NCI-H345 (cell line): ENCODE measurements around the gene SNRK.

ENCODE experiments used
- DNase-seq: peaks from one replicate; lab custom pipeline; 2025; lab: John Stamatoyannopoulos, UW

SNRK gene

DNA sequence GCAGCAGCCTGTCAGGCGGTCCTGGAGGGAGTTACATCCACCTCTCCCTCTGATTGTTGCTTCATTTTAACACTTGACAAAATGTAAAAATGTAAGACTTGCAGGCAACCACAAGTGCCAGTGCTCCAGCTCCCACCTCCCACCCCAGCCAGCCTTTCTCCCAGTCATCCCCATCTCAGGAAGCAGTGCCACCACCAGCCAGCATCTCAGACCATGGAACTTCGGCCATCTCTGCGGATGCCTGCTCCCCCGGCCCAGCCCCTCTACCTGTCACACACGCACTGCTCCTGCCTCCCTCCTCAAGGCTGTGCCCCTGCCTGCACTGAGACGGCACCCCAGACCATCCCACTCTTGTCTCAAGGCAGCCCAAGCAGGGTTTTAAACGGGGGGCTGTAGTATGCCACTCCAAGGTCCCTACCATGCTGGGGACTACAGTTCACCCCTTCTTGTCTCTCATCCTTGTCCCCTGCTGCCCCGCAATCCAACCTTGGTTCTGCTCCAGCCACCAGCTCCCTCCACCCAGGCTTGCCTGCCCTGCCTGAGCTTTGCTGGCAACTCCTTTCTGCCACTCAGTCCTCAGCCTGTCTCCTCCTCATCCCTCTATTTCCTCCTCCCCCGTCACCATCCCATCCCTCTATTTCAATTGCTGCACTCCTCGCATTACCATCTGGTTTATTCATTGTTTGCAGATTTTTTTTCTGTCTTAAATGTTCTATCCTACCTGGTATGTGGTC is 85.8 kb downstream of the SNRK start:
- no peak for DNase-seq

DNA sequence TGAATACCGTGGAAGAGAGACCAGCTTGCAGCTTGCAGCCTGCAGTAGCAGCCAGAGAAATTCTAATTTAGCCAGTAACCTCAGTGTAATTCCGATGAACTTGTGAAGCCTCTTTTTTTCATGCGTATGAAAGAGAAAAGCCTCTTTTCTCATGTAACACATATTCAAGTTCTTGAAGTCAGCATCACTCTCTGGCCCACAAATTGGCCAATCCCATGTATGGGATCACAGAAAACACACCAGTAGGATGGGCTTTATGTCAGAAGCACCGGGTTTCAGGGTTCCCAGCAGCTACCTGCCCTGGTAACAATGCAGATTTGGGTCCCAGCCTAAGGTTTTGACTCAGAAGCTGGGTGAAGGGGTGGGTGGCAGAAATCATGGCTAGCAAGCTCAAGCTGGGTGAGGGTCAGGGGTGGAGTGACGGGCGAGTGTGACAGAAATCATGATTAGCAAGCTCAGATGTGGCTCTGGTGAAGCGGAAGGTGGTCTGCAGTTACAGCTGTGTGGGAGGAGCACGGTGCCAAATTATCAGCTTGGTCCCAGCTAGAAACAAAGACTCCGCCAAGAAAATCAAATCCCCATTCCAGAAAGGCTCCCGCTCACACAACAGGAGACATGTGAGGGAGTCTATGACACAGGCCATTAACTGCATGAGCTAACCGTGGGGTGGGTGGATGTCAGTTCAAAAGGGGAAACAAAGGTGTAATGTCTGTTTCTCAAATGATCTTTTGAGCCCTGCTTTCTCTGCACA is 86.6 kb downstream of the SNRK start:
- DNase-seq = no peak

DNA sequence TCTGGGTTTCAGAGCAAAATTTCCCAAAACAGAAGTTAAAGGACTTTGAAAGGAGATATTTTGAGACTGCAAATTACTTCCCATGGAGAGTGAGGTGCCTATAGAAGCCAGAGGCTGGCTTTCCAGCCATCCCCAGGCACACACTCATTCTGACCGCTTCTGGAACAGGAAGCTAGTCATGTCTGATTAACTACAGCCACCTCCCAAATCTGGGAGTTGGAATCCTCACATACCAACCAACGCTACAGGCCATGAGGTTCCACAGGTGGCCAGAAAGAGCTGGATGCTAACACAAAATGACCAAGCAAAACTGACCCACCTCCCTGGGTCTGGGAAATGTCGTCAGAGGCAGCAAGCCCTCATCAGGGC is 87.2 kb downstream of the SNRK start:
- DNase-seq = no peak

DNA sequence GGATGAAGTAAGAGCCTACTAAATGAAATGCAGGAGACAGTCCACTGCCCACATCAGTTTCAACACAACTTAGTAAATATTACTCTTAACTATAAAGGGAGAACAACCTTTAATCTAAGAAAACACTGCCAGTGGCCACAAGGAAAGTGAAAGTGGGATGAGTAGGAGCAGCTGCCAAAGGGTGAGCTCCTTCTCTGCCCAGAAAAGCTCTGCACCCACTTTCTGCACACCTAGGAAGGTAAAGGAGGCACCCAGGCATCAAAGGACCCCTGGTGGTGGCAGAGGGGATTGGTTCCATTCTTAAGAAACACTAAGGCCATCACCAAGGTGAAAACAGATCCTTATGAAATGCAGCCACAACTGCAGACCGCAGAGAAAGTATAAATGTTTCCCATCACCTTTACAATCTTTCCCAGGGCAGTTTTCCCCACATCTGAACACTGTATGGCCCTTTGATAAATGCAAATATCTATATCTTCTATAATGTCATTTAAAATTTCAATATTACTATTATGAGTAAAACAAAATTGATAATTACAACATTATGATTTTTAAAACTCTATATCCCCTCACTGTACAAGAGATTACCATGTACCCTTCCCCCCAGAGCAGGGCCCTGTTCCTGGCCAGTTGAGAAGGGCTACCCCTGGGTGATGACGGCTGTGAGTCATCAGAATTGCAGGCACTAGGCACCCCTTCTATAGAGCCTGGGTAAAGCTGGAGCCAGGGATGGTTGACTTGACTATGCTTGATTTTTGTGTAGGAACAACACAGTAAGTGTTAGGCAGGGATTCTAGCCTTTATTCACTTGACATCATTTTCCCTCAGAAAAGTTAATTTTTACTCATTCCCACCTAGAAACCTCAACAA is 92.0 kb downstream of the SNRK start:
- no peak for DNase-seq

DNA sequence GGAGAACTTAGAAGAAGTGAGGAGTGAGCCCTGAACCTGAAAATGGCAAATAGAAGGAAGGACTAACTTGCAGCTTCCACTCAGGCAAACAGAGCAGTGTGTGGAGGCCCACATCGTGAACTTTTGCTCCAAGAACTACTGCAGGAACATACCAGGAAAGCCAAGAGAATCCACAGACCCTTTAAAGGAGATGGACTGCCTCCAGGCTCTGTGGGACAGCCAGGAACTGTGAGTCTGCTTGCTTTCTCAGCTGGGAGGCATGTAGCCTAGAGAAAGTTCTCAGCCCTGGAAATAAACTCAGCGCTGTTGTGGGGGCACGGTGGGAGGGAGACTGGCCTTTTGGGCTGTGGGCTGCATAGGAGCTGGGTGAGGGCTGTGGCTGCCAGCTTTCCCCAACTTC is 93.0 kb downstream of the SNRK start:
- no peak for DNase-seq

DNA sequence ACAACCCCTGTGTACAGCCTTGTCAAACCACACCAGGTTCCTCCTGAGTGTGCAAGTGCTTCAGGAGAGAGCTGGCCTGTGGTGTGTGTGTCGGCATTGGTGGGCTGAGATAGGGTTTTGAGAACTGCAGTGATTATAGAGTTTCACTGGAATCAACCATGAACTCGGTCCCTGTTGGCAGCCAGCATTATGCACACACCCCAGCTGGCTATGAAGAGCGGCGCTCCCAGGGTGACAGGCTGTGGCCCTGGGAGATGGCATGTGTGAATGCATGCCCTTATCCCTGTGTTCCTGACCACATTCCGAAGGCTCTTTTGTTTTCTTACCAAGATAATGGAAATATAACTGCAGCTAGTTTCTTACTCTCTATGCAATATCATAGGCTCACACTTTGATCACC is 101.8 kb downstream of the SNRK start:
- DNase-seq = no peak

DNA sequence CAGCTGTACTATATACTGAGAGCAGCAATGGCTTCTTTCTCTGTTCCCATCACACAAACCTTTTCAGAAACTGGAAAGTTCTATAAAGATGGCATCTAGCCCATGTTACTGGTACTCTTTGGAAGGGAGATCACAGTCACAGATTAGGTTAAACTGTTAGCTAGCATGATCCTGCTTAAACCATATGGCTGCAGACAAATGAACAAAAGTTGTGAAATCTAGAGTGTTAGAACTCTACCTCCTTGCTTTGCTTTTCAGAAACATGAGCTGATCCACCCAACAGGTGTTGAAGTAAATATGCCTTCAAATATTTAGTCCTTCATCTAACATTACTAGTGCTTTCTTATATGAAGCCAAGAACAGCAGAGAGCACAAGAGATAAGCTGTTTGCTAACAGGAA is 102.6 kb downstream of the SNRK start:
- DNase-seq = no peak

DNA sequence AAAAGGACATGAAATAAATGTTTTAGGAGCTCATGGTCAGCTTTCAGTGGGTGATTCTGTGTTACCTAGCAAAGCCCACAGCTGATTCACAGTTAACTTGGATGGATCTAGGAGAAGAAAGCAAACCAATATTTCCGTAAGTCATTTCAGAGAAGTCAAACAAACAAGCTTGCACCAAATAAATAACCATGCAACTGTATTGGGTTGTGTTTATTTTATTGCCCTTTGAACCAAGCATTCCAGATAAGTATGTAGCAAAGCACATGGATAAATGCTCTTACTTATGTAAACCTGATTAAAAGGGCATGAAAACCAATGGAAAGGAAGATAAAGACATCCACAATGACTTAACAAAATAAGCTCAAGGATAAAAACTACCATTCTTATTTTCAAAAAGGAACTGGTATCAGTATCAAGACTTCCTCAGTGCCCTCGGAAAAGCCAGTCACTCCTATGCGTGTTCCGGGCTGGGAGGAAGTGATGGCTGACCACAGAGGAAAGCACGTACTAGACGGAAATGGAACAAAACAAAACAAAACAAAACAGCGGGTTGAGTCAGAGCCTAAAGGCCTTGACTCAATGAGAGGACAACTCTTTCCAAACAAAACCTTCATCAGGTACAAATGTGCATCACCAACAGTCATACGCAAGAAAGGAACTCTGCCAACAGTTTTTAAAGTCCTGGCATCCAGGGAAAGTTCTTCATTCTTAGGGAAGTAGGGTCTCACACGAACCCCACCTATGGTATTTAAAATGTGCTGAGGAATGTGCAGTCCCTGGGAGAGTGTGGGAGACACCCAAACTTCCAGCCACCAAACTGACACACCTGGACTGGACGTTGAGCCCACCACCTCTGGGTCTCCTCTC is 103.3 kb downstream of the SNRK start:
- no peak for DNase-seq

DNA sequence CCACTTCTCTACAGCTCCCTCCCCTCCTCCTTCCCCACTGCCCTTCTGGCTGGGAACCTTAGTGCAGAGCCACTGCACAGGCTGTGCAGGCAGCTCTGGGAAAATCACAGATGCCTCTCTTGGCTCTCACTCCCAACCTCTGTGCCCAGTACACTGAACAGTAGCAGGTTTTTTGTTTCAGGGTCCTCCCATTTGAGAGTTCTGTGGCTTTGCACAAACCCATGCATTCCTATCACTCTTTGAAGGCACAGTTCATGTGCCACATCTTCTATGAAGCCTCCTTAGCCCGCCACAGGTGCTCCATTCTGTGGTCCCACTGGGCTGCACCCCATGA is 103.9 kb downstream of the SNRK start:
- DNase-seq = no peak

DNA sequence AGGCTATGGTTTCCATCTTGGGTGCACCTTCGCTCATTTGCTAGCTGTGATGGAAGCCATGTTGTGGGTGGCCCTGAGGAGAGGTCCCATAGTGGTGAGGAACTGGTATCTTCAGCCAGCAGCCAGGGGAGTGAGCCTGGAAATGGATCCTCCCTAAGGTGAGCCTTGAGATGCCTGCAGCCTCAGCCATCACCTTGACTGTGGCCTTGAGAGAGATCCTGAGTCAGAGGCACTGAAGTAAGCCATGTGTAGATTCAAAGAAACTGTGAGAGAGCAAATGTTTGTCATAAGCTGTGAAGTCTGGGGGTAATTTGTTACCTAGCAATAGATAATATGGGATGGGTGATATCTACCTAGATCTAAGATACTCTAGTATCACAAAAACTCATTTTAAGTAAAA is 105.3 kb downstream of the SNRK start:
- DNase-seq = no peak

DNA sequence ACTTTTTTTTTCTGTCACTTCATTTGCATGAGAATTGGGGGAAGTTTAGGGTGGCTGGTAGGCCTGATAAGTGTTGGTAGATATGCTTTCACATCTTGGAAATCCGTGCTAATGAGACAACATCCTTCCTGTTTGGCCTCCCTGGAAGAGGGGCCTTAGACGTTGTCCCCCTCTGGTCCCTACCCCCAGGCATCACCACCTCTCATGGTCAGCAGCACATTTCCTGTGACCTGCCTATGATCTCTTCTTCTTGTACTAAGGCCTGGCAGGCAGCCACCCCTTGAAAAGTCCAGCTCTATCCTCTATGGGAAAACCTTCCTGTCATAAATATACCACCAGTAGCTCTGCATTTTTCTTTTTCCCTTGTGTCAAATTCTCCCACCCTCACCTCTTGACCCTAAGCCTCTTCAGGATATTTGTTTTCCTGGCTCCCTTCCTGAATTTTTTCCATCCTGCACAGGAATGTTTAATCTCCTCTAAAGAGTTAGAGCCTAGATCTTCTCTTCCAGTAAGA is 107.8 kb downstream of the SNRK start:
- no peak for DNase-seq

DNA sequence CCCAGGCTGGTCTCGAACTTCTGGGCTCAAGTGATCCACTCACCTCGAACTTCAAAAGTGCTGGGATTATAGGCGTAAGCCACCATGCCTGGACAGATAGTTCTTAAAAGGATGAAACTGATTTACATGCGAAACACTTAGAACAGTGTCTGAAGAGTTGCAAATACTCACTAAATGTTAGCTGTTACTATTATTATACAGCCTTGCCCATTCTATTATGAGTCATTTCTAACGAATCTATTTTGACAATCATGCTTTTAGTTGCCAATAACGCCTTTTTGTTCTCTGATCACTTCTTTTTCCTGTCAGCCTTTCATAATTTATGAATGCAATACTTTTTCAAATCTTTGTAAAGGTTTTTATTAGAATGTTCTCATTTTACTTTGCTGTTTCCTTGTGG is 112.7 kb downstream of the SNRK start:
- no peak for DNase-seq

DNA sequence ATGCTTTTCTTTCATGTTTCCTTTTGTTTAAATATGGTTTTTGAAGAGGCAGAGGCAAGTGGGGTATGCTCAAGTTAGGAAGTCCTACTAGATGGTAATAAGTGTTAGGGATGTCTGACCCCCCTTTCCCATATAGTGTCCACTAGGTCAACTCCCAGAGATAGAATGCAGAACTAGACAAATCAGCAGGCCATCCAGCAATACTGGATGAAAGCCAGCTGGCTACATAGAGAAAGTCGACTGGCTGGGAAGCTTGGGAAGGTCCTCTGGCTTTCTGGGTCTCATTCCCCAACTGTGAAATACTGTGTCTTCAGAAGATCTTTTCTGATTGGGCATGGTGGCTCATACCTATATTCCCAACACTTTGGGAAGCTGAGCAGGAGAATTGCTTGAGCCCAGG is 113.8 kb downstream of the SNRK start:
- DNase-seq = no peak
